ENCODE data around the gene STRIT1. TPM values are rescaled to one million over a fixed set of nuclear protein-coding genes. Genes with fewer than 3 reads are reported as not detected.

STRIT1 gene
- total and polyA plus RNA-seq, 10 of the 15 experiments (the other 5 are each of a cell fraction or from before 2014, with no cell fraction given): not detected

- WGBS (ENCODE audit: insufficient coverage, insufficient replicate concordance, low lambda C conversion rate, missing lambda C conversion rate): 3% methylated on average over 2 of the region's 2 CpGs
- ATAC-seq: no peak
- CTCF ChIA-PET: no interaction called here
- no peak for DNase-seq (ENCODE audit: low read depth, low spot score)
- in situ Hi-C loops (cut with MboI): no loop called here
- no peak for FAIRE-seq
- Histone ChIP-seq H3K79me2 (ENCODE audit: control insufficient read depth, insufficient read depth, low read length) (no peaks in the 10 kb centered on the region), H3K9ac (ENCODE audit: control insufficient read depth, insufficient read depth, low read length) (no peak overlapping the region), H3K4me3 (no peak overlapping the region), H3K4me1 (ENCODE audit: control insufficient read depth, insufficient read depth, low read length) (no peaks in the 10 kb centered on the region), H3K27me3 (replicated peaks in 1 of 2; ENCODE audit: control insufficient read depth in 2 of 2, insufficient read depth in 2 of 2, low read length in 1 of 2) (no peaks in the 10 kb centered on the region), H4K20me1 (ENCODE audit: control insufficient read depth, insufficient read depth) (no peaks in the 10 kb centered on the region), H3K4me2 (ENCODE audit: control insufficient read depth, insufficient read depth) (no peak overlapping the region), H2AFZ (ENCODE audit: control insufficient read depth, low read depth, low read length) (no peak overlapping the region), H3K36me3 (ENCODE audit: control insufficient read depth in 2 of 2, insufficient read depth in 2 of 2, low read length in 1 of 2) (no peaks in the 10 kb centered on the region), H3K27ac (ENCODE audit: control insufficient read depth, insufficient read depth) (no peak overlapping the region), H3K9me3 (replicated peaks; ENCODE audit: control insufficient read depth, insufficient read depth, low read length) (no peaks in the 10 kb centered on the region)
- intact Hi-C loops (cut with micrococcal nuclease; ENCODE audit: unreplicated experiment): no loop called here
- TF ChIP-seq ELK1 (IDR thresholded peaks at IDR 0.05; ENCODE audit: low read depth, low read length) (no peak), STAT3 (IDR thresholded peaks at IDR 0.05; ENCODE audit: low read depth, low read length) (no peak), IRF3 (IDR thresholded peaks at IDR 0.05) (no peak), ZNF687 (IDR thresholded peaks at IDR 0.05) (no peak), CEBPZ (IDR thresholded peaks at IDR 0.05; ENCODE audit: low read depth, low read length) (no peak), SRF (IDR thresholded peaks at IDR 0.05; ENCODE audit: low read depth in 2 of 2, low read length in 2 of 2) (no peak)
- TF ChIP-seq, protein P1, sequence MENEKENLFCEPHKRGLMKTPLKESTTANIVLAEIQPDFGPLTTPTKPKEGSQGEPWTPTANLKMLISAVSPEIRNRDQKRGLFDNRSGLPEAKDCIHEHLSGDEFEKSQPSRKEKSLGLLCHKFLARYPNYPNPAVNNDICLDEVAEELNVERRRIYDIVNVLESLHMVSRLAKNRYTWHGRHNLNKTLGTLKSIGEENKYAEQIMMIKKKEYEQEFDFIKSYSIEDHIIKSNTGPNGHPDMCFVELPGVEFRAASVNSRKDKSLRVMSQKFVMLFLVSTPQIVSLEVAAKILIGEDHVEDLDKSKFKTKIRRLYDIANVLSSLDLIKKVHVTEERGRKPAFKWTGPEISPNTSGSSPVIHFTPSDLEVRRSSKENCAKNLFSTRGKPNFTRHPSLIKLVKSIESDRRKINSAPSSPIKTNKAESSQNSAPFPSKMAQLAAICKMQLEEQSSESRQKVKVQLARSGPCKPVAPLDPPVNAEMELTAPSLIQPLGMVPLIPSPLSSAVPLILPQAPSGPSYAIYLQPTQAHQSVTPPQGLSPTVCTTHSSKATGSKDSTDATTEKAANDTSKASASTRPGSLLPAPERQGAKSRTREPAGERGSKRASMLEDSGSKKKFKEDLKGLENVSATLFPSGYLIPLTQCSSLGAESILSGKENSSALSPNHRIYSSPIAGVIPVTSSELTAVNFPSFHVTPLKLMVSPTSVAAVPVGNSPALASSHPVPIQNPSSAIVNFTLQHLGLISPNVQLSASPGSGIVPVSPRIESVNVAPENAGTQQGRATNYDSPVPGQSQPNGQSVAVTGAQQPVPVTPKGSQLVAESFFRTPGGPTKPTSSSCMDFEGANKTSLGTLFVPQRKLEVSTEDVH (IDR thresholded peaks at IDR 0.05; ENCODE audit: low read depth, partially characterized antibody): no peak
- RAD21 ChIA-PET (ENCODE audit: unreplicated experiment): no interaction called here
- SMC1A ChIA-PET (ENCODE audit: uncharacterized antibody, unreplicated experiment): interaction anchor here (0.8 to 1.3 kb wide), 3 partner anchors 9 to 15 kb away, joined by 3 to 5 read pairs (median 4); no protein-coding TSS in a partner anchor
- no TSS peak for BruUV-seq (replicated peaks)
- POLR2A ChIA-PET: no interaction called here
Measured at GRCh38 chr3:155286736-155287135, 6.7 kb downstream of the STRIT1 start.
